ENCODE results near the gene GNAO1. TPM values are rescaled to one million over a fixed set of nuclear protein-coding genes. Genes with fewer than 3 reads are reported as not detected.

GNAO1 gene
- total RNA-seq, 2 experiments from 2014 or later = 2.7 TPM

- Mint-ChIP-seq H3K27ac (no peak overlapping the region), H3K4me1 (ENCODE audit: low read depth) (no peaks in the 10 kb centered on the region), H3K4me3 (no peak overlapping the region), H3K27me3 (ENCODE audit: low read depth) (no peaks in the 10 kb centered on the region), H3K36me3 (ENCODE audit: low read depth) (no peaks in the 10 kb centered on the region), H3K9me3 (ENCODE audit: insufficient read depth) (no peaks in the 10 kb centered on the region)
- ChIA-PET CTCF (interaction anchor here (2.3 kb wide), 1 partner anchor 16 kb away, joined by 6 read pairs; no protein-coding TSS in a partner anchor), POLR2A (no interaction called here)
- no peak for DNase-seq
- no peak for ATAC-seq
These were observed 143.5 kb downstream of the GNAO1 start for GRCh38 chr16:56334761-56335160.

GRCh38 chr16:56336071-56336688, 144.9 kb downstream of the GNAO1 start:
- no peaks in the 10 kb centered on the region for H3K27me3 Mint-ChIP-seq (ENCODE audit: low read depth)
- DNase-seq (no peak), ATAC-seq (no peak)
- no peaks in the 10 kb centered on the region for H3K36me3 Mint-ChIP-seq (ENCODE audit: low read depth)
- ChIA-PET POLR2A (no interaction called here), CTCF (no interaction called here)
- no peak overlapping the region for H3K4me3 Mint-ChIP-seq
- no peaks in the 10 kb centered on the region for H3K4me1 Mint-ChIP-seq (ENCODE audit: low read depth)
- H3K27ac Mint-ChIP-seq = no peak overlapping the region
- no peaks in the 10 kb centered on the region for H3K9me3 Mint-ChIP-seq (ENCODE audit: insufficient read depth)

- ChIA-PET POLR2A (no interaction called here), CTCF (no interaction called here)
- Mint-ChIP-seq H3K4me1 (ENCODE audit: low read depth) (no peaks in the 10 kb centered on the region), H3K4me3 (no peak overlapping the region), H3K27me3 (ENCODE audit: low read depth) (no peaks in the 10 kb centered on the region), H3K27ac (no peak overlapping the region), H3K9me3 (ENCODE audit: insufficient read depth) (no peaks in the 10 kb centered on the region), H3K36me3 (ENCODE audit: low read depth) (no peaks in the 10 kb centered on the region)
- no peak for DNase-seq
- no peak for ATAC-seq
These were observed 145.4 kb downstream of the GNAO1 start for GRCh38 chr16:56336711-56337110.

GRCh38 chr16:56337131-56337857, 146.0 kb downstream of the GNAO1 start:
- Mint-ChIP-seq H3K36me3 (ENCODE audit: low read depth) (no peaks in the 10 kb centered on the region), H3K9me3 (ENCODE audit: insufficient read depth) (no peaks in the 10 kb centered on the region), H3K27me3 (ENCODE audit: low read depth) (no peaks in the 10 kb centered on the region), H3K27ac (no peak overlapping the region), H3K4me1 (ENCODE audit: low read depth) (no peaks in the 10 kb centered on the region), H3K4me3 (no peak overlapping the region)
- DNase-seq (no peak), ATAC-seq (no peak)
- POLR2A ChIA-PET = no interaction called here
- CTCF ChIA-PET = interaction anchor here (1.4 kb wide), 1 partner anchor 10 kb away, joined by 3 read pairs; no protein-coding TSS in a partner anchor

- no peaks in the 10 kb centered on the region for H3K9me3 Mint-ChIP-seq (ENCODE audit: insufficient read depth)
- H3K4me3 Mint-ChIP-seq = no peak overlapping the region
- H3K36me3 Mint-ChIP-seq (ENCODE audit: low read depth) = no peaks in the 10 kb centered on the region
- no peak overlapping the region for H3K27ac Mint-ChIP-seq
- DNase-seq (no peak), ATAC-seq (no peak)
- ChIA-PET CTCF (interaction anchor here (1.4 kb wide), 1 partner anchor 10 kb away, joined by 3 read pairs; no protein-coding TSS in a partner anchor), POLR2A (no interaction called here)
- H3K27me3 Mint-ChIP-seq (ENCODE audit: low read depth) = no peaks in the 10 kb centered on the region
- no peaks in the 10 kb centered on the region for H3K4me1 Mint-ChIP-seq (ENCODE audit: low read depth)
These were observed 146.6 kb downstream of the GNAO1 start for GRCh38 chr16:56337858-56338325.

GRCh38 chr16:56338566-56339318, 147.5 kb downstream of the GNAO1 start:
- Mint-ChIP-seq H3K4me1 (ENCODE audit: low read depth) (no peaks in the 10 kb centered on the region), H3K27ac (no peak overlapping the region), H3K36me3 (ENCODE audit: low read depth) (no peaks in the 10 kb centered on the region), H3K27me3 (ENCODE audit: low read depth) (no peaks in the 10 kb centered on the region), H3K9me3 (ENCODE audit: insufficient read depth) (no peaks in the 10 kb centered on the region), H3K4me3 (no peak overlapping the region)
- ATAC-seq = no peak
- ChIA-PET POLR2A (no interaction called here), CTCF (interaction anchor here (0.8 to 1.4 kb wide), 2 partner anchors 9 to 18 kb away, joined by 3 to 4 read pairs; no protein-coding TSS in a partner anchor)
- DNase-seq = no peak

GRCh38 chr16:56339431-56340195, 148.3 kb downstream of the GNAO1 start:
- H3K9me3 Mint-ChIP-seq (ENCODE audit: insufficient read depth) = no peaks in the 10 kb centered on the region
- no peaks in the 10 kb centered on the region for H3K27me3 Mint-ChIP-seq (ENCODE audit: low read depth)
- POLR2A ChIA-PET = no interaction called here
- ATAC-seq = no peak
- no peaks in the 10 kb centered on the region for H3K4me1 Mint-ChIP-seq (ENCODE audit: low read depth)
- CTCF ChIA-PET = interaction anchor here (0.8 kb wide), 1 partner anchor 17 kb away, joined by 4 read pairs; no protein-coding TSS in a partner anchor
- no peak for DNase-seq
- H3K36me3 Mint-ChIP-seq (ENCODE audit: low read depth) = no peaks in the 10 kb centered on the region
- H3K4me3 Mint-ChIP-seq = no peak overlapping the region
- no peak overlapping the region for H3K27ac Mint-ChIP-seq

GRCh38 chr16:56340416-56340815, 149.1 kb downstream of the GNAO1 start:
- H3K27ac Mint-ChIP-seq = no peak overlapping the region

GRCh38 chr16:56340864-56341365, 149.6 kb downstream of the GNAO1 start:
- H3K4me1 Mint-ChIP-seq (ENCODE audit: low read depth) = no peaks in the 10 kb centered on the region
- H3K36me3 Mint-ChIP-seq (ENCODE audit: low read depth) = no peaks in the 10 kb centered on the region
- no peak overlapping the region for H3K4me3 Mint-ChIP-seq
- DNase-seq (no peak), ATAC-seq (no peak)
- no peak overlapping the region for H3K27ac Mint-ChIP-seq
- ChIA-PET CTCF (no interaction called here), POLR2A (no interaction called here)
- no peaks in the 10 kb centered on the region for H3K9me3 Mint-ChIP-seq (ENCODE audit: insufficient read depth)
- no peaks in the 10 kb centered on the region for H3K27me3 Mint-ChIP-seq (ENCODE audit: low read depth)

More at GRCh38 chr16:56340416-56340815, 149.1 kb downstream of the GNAO1 start:
- H3K9me3 Mint-ChIP-seq (ENCODE audit: insufficient read depth) = no peaks in the 10 kb centered on the region
- ATAC-seq = no peak
- DNase-seq = no peak
- no peak overlapping the region for H3K4me3 Mint-ChIP-seq
- H3K36me3 Mint-ChIP-seq (ENCODE audit: low read depth) = no peaks in the 10 kb centered on the region
- no peaks in the 10 kb centered on the region for H3K4me1 Mint-ChIP-seq (ENCODE audit: low read depth)
- POLR2A ChIA-PET = no interaction called here
- no peaks in the 10 kb centered on the region for H3K27me3 Mint-ChIP-seq (ENCODE audit: low read depth)
- CTCF ChIA-PET = no interaction called here

- Mint-ChIP-seq H3K27me3 (ENCODE audit: low read depth) (no peaks in the 10 kb centered on the region), H3K4me1 (ENCODE audit: low read depth) (no peaks in the 10 kb centered on the region), H3K36me3 (ENCODE audit: low read depth) (no peaks in the 10 kb centered on the region), H3K4me3 (no peak overlapping the region), H3K9me3 (ENCODE audit: insufficient read depth) (no peaks in the 10 kb centered on the region), H3K27ac (no peak overlapping the region)
- ChIA-PET POLR2A (interaction anchor here (0.6 kb wide), 2 partner anchors 15 to 1116 kb away, joined by 3 to 4 read pairs; no protein-coding TSS in a partner anchor), CTCF (no interaction called here)
- DNase-seq (no peak), ATAC-seq (no peak)
These were observed 150.5 kb downstream of the GNAO1 start for GRCh38 chr16:56341656-56342399.
